ENCODE results near the gene CSNK1A1.
"Not testable (repeated sequence)": the region's sequence is repeated elsewhere in the genome, so short reads cannot be mapped to it uniquely, and the experiment has no call there.

The CSNK1A1 gene

DNA sequence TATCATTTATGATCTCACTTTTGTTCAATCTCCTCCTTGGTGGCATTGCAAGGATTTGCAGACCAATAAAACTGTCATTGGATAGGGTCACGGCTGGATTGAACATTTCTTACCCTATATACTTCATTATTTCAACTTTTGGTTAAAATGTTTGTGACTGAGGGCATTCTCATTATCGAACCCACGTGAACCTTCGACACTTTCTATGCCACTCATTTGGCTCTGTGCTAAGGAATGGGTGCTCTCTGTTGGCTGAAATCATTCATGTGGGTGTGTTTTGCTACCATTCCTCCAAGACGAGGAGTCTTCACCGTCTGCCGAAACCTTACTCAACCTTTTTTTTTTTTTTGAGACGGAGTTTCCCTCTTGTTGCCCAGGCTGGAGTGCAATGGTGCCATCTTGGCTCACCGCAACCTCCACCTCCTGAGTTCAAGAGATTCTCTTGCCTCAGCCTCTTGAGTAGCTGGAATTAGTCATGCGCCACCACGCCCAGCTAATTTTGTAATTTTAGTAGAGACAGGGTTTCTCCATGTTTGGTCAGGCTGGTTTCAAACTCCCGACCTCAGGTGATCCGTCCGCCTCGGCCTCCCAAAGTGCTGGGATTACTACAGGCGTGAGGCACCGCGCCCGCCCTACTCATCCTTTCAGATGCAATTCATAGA, 62.5 kb downstream of the CSNK1A1 start:
- DNase-seq, result no peak

DNA sequence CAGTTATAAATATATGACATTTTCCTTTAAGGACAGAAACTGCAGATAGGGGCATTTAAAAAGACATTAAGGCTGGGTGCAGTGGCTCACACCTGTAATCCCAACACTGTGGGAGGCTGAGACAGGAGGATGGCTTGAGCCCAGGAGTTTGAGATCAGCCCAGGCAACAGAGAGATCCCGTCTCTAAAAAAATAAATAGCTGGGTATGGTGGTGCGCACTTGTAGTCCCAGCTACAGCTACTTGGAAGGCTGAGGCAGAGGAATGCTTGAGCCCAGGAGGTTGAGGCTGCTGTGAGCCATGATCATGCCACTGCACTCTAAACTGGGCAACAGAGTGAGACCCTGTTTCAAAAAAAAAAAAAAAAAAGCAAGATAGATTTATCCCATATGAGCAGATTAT, 63.6 kb downstream of the CSNK1A1 start:
- no peak for DNase-seq

DNA sequence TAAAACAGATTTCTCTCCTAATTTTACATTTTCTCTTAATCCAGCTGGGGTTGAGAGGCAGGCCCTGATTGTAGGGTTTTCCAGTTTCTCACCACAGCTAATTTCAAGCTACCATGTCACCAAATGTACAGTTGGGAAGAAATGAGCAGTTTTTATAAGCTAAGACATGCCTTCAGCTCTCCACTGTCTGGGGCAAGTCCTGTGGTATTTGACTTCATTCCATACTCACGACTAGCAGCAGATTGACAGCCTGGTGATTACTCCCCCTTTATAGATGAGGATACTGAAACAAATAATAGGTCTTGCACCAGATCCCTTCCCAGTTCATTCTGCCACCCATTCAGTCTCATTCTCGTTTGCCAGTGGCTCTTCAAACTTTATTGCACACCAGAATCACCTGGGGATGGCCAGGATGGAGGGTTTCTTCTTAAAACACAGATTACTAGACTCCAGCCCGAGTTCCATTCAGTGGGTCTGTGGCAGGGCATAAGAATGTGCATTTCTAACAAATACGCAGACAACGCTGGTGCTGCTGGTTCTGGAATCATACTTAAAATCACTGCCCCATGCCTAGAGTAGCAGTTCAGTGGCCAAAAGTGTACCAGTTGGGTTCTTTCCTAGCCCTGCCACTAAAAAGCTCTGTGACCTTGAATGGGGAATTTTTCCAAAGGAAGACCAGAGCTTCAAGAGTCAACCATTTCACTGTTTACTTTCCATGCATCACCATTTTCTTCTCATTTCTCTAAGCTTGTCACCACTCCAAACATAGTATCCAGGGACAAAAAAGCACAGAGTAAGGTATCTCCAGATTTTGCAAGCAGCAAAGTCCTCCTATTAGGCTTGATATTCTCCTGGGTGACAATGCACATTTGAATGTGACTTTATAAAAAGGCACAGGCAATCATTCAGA, 64.3 kb downstream of the CSNK1A1 start:
- DNase-seq, result peak; percentile 42

DNA sequence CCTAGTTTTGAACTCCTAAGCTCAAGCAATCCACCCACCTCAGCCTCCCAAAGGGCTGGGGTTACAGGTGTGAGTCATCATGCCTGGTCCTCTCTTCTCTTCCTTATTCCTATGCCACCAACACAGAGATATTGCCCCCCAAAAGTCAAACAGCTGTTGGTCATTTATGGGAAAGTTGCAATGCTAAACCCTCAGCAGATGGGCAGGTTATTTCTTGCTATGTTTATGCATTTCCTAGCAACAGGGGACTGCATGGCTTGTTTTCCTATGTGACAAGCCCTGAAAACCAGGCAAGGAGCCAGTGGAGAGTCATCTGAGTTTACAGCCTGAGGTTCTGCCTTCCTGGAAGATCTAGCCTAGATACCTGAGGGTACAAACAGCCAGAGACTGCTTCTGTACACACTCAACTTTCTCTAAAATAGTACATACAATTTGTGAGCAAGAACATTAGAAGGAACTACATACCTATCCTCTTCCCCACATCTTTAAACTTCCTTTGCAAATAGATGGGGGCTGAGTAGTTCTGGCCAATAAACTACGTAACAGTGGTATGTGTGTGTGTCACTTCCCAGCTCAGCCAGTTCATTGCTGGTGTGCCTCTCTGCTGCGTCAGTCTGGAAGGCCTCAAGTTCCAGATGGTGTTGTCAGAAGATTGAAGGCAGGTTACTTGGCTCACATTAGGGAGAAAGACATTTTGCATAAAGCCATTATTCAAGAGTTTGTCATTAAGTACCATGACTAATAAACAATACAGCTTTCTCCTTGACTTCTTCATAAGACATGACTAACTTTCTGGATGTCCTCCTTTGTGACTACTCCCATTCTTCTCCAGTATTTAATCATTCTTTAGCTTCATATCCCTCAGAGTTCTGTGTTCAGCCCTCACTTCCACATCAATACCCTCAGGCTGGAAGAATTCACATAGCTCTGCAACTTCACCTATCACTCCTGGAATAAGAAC, 65.3 kb downstream of the CSNK1A1 start:
- DNase-seq, result peak; percentile 96

DNA sequence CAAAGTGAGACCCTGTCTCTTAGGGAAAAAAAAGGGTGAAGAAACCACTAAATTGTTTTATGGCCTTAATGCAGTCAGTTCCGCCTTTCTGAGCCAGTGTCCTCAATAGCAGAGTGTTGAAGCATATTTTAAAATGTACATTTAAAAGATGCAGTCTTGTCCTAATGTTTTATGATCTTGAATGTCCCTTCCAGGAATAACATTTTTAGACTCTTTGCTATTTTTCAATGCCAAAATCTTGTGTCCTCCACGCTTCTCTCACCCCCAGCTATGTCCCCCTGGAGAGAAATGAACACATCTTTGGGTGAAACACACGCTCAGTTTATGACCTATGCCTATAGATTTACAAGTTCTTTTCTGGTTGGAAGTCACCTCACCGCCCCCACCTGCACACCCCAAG, 69.8 kb downstream of the CSNK1A1 start:
- DNase-seq, result no peak

DNA sequence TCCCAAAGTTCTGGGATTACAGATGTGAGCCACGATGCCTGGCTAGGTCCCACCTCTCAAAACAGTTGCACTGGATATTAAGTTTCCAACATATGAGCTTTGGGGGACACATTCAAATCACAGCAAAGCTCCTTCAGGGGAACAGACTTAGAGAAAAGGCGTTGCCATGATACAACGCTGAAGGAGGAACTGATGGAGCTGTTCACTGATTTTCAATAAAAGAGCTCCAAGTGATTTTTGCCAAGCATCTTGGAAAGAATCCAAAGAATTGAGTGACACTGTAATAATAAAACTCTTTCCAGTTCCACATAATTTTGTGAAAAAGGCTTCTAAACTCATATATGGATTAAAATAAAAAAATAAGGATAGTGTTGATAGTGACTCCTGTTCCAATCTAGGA, 72.5 kb downstream of the CSNK1A1 start:
- no peak for DNase-seq

DNA sequence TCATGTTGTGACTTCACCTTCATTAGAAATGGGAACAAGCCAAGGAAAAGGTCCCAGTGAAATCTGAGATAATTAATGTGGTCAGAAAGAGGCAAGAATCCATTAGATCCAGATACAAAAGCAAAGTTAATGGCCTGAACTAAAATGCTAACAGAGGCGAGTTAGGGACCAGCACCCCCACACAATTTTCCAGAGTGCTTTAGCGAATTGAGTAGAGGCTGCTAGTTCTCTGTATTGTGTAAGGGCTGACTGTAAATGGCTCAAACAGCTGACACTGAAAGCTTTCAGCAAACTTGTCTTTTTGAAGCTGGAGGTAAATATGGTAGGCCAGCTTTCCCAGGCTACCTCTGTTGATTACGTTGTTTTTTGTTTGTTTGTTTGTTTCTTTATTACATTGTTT, 75.5 kb downstream of the CSNK1A1 start:
- DNase-seq, result no peak

DNA sequence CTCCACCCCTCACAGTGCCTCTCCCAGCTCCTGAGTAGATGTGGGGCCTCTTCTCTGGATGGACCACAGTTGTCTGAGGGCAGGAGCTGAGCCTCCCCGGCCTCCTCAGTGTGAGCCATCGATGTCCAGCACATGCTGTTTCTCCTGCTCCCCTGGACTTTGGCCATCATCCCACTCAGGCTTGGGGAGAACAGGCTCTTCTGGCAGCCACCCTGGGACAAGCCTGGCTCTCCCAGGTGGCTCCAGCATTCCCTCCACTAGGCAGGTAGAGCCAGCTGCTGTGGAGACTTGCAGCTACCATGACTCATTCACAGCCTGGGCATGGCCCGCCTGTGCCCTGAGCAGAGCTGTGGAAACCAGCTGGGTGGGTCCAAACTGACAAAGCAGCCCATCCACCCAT, 77.0 kb downstream of the CSNK1A1 start:
- no peak for DNase-seq

DNA sequence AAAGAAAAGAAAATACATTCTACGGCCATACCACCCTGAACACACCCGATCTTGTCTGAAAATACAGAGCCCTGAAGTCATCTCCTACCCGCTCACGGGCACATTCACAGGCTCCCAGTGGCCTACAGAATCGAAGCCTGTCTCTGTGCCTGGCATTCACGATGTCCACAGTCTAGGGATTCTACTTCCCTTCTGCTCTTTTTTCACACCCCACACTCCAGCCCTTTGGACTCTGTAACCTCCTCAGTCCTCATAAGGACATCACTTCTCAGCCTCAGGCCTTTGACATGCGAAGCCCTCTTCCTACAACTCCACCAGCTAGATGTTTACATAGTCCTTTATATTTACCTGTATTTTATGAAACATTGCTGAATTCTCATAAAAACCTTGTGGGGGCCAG, 77.8 kb downstream of the CSNK1A1 start:
- DNase-seq, result no peak

DNA sequence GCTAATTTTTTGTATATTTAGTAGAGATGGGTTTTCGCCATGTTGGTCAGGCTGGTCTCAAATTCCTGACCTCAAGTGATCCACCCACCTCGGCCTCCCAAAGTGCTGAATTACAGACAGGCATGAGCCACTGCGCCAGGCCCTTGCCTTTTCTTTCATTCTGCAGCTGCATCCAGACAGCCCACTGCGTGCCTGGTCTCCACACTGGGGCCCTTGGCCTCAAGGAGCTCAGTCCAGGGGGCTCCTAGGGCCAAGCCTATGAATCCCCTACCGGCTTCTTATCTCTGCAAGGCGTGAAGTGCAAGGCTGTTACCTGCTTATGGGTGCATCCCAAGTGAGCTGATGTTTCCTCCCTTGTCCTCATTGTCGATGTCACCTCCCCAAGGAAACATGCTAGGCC, 78.8 kb downstream of the CSNK1A1 start:
- no peak for DNase-seq

DNA sequence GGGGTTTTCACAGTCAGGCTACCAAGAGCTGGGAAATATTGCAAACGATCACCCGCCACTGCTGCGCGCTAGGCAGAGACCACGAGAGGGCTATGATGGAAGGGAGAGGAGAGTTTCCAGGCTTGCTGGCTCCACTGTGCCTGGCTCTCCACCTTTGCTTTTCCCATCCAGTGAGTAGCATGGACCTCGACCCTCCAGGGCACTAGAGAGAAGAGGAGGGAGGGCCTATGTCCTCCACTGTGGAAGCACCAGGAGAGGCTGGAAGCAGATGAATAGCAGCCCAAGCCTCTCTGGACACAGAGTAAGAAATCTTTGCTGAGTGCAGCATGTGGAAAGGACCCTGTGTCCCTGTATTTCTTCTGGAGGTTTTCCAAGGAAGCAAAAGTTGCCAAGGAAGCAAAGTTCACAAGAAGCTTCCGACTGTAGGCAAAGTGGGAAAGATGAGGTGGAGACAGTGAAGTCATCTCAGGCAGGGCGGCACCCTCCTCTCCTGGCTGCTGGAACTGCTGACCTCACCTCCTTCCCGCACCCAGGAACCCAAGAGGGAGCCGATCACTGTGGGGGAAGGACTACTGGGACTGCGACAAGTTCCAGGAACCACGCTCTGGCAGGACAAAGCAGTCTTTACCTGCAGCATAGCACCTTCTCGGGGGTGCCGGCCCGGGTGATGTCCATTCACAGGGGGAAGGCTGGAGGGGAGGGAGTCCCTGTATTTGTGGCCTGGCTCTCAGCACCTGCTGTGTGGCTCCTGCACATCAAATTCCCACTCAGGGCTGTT, 79.6 kb downstream of the CSNK1A1 start:
- DNase-seq, result no peak

DNA sequence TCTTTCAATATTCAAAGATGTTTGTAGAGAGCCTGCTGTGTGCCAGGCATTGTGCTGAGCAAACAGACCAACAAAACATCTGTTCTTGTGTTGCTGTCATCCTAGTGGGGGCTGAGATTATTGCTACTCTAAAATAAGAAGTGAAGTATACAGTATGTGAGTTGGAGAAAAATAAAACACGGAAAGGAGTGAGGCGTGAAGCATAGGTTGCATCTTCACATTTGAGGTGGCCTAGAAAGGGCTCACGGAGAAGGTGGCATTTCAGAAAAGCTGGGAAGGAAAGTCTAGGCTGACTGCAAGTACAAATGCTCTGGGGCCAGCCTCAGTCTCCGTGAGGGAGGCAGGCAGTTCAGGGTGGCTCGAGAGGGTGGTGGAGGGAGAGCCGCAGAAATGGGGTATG, 80.3 kb downstream of the CSNK1A1 start:
- peak; percentile 31 for DNase-seq

DNA sequence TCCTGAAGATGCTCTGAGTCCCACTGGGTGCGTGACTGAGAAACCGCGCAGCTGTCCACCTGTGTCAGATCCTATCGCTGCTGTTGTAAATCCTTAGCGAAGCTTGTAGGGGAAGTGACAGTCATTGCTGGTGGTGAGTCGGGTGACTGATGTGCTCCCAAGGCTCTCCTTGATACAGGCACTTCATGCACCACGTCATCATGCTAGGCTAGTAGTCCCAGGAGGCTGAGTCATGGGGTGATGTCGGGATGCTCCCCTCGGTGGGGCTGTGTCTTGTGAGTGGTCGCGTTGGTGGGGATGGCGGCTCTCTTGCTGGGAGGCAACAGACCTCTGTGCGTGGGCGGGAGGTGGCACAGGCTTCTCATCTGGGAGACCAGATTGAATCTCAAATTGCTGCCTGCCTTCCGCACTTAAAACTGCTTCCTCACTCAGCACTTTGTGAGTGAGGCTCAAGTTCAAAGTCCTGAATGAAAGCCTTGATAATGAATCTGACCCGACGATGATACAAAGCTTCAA, 84.7 kb downstream of the CSNK1A1 start:
- no peak for DNase-seq

DNA sequence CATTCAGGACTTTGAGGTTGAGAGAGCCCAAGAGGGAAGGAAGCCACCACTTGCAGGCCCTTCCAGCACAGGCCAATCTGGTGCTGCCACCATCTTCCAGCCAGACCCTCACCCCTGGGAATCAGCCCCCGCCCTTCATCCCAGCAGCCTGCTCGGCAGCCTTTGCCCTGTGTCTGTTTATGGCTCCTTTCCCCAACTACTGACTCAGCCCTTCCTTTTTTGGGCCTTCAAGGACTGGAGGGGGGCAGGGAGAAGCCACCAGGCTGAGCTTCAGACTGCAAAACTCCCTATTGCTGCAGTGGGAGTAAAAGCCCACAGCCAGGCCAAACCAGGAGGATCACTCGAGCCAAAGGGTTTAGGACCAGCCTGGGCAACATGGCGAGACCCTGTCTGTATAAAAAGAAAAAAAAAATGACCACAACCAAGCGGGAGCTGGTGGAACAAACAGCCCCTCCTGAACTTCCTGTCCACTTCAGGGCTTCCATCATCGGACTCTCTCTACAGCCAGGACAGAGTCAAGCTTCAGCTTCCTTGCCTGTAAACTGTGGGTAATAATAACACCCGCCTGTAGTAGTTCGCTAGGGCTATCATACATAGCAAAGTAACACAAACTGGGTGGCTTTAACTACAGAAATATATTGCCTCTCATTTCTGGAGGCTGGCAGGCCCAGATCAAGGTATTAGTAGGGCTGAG, 86.3 kb downstream of the CSNK1A1 start:
- DNase-seq, result no peak

DNA sequence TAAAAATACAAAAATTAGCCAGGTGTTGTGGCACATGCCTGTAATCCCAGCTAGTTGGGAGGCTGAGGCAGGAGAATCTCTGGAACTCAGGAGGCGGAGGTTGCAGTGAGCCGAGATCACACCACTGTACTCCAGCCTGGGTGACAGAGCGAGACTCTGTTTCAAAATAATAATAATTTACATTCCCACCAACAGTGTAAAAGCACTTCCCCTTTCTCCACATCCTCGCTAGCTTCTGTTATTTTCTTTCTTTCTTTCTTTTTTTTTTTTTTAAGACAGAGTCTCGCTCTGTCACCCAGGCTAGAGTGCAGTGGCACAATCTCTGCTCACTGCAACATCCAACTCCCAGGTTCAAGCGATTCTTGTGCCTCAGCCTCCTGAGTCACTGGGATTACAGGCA, 89.3 kb downstream of the CSNK1A1 start:
- not testable (repeated sequence) for DNase-seq

DNA sequence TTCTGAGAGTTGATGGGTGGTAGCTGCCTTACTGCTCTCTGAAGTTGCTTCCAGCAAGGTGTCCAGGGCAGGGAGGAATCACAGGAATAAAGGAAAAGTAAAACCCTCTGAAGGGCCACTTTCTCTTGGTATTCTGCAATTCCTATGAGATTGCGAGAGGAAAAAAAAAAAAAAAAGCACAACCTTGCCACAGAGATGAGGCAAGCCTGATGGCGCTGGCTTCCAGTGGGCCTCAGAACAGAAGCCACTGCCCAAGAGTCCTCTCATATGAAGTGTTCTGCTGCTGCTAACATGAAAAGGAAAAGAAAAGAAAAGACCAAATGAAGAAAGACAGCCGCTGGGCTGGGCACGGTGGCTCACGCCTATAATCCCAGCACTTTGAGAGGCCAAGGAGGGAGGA, 91.3 kb downstream of the CSNK1A1 start:
- DNase-seq, result no peak

DNA sequence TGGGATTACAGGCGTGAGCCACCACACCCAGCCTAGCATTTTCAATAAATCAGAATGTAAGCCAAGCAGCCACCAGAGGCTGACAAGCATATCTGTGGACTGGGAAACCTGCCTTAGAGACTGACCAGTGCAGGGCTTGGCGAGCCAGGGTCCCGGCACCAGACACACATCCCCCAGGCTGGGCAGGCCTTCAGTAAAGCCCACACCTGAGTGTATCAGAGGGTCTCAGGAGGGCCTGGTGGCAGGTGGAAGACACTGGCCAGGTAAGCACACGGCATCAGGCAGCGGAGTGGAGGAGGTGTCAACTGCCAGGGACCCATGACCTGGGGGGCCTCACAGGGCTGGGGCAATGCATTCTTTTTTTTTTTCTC, 93.9 kb downstream of the CSNK1A1 start:
- no peak for DNase-seq

DNA sequence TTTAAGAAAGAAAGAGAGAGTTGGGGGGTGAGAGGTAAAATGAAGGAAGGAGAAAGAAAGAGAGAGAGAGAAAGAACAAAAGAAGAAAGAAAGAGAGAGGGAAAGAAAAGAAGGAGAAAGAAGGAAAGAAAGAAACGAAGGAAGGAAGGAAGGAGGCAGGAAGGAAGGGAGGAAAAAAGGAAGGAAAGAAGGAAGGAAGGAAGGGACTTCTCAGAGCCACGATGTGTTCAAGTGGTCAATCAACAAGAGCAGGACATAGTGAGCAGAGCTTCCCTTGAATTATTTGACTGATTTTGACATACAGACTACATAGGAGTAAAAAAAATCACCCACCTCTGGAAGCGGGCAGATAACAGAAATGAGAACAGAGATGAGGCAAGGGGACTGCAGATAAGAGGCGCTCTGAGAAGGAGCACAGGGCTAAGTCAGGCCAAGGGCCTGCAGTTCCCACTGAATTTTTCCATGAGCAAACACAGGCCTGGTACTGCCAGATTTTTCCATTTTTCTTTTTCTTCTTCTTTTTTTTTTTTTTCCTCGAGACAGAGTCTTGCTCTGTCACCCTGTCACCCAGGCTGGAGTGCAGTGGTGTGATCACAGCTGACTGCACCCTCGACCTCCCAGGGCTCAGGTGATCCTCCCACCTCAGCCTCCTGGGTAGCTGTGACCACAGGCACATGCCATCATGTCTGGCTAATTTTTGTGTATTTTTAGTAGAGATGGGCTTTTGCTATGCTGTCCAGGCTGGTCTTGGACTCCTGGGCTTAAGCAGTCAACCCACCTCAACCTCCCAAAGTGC, 94.4 kb downstream of the CSNK1A1 start:
- DNase-seq, result no peak

DNA sequence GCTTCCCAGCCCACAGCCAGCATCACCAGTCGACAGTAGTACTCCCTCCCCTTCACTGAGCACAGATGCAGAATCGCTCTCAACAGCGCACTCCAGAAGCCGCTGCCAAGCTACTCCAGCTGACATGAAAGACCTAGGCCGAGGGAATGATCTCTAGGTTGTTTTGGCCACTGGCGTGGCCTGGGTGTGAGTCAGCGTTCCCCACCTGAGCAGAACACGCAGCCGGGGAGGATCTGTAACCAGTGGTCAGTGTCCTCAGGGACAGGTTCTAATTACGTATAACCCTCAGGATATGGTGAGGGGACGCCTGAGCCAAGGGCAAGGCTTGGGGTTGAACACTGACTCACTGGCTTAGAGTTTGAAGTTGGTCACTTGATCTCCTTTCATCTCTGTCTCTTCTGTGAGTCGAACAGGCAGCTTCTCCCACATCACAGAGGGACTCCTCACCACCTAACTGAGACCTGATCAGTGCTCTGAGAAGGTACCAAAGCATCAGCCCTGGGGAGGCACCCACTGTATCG, 95.3 kb downstream of the CSNK1A1 start:
- no peak for DNase-seq

DNA sequence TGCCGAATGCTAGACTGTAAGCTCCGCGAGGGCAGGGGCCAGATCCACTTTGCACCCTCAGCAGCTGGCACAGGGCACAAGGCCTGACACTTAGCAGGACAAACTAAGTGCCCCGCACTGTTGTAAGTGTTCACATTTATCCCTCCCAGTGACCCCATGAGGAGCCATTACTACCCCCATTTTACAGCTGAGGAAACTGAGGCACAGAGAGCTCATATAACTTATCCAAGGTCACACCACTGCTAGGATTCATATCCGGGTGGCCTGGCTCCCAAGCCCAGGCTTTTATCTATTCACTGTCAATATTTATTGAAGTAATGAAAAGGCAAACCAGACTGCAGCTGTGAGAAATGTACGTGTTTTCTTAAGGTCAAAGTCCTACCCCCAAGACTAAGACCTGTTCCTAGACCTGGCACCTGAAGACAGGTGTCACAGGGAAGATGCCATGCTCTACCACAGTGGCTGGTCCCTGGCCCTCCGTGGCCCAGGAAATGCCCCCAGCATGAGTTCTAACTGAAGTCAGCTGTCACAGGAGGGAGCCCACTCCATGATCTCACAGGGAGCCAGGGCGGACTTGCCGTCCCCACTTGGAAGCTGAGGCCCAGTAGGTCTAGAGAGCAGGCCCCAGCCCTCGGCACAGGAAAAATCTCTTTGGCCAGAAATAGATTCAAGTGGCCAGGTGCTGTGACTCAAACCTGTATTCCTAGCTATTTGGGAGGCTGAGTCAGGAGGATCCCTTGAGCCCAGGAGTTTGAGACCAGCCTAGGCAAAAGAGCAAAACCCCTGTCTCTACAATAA, 97.4 kb downstream of the CSNK1A1 start:
- no peak for DNase-seq
